Endothelial cell of umbilical vein (primary cell): Measurements from ENCODE around the gene IWS1. TPM values are rescaled to one million over a fixed set of nuclear protein-coding genes. Genes with fewer than 3 reads are reported as not detected.

Experiments
- BruUV-seq: library from RNA; stranded (reverse); fragments of 400-500 nt; replicated peaks from 2 replicates; lab custom pipeline; 2021; lab: Mats Ljungman, UMichigan
- CTCF ChIA-PET: fragments of 300-600, 350-600 bp; sonication (Branson Sonifier 250); formaldehyde crosslinking; loops from one replicate; lab custom pipeline; 2021; ENCODE audit warnings: antibody characterized with exemption, inconsistent platforms; lab: Charles Lee
- POLR2A ChIA-PET: fragments of 300-600, 350-600 bp; sonication (Branson Sonifier 250); formaldehyde crosslinking; loops from one replicate; lab custom pipeline; 2021; ENCODE audit warnings: antibody characterized with exemption, inconsistent platforms; lab: Charles Lee
- DNase-seq: peaks from one replicate; pipeline ENCODE4 v3.0.0-alpha.2; 2011; ENCODE audit warnings: low read depth, low spot score
- FAIRE-seq: peaks from 2 replicates; lab custom pipeline; 2011; peaks lifted over from hg19 to GRCh38; lab: Jason Lieb, UNC
- H2AFZ ChIP-seq: 2 replicates; pipeline ENCODE4 v1.6.0; 2012; ENCODE audit warnings: low read depth, low read length, control low read depth, inconsistent platforms
- H3K27ac ChIP-seq: 2 replicates; pipeline ENCODE4 v1.5.1; 2011; ENCODE audit warnings: low read depth, mild to moderate bottlenecking, control low read depth, low read length, moderate library complexity; ENCODE audit not compliant: insufficient read depth
- H3K27me3 ChIP-seq, 2 experiments: 2 replicates each; pipeline versions ENCODE4 v1.6.0 to v1.6.1; 2011; ENCODE audit warnings: low read length in 2 of 2, mixed read lengths in 1 of 2; ENCODE audit not compliant: control insufficient read depth in 2 of 2, insufficient read depth in 2 of 2
- H3K36me3 ChIP-seq, 2 experiments: 2 replicates in 1 of 2; 3 replicates in 1 of 2; pipeline ENCODE4 v1.5.1; 2011; ENCODE audit warnings: low read length in 2 of 2, mild to moderate bottlenecking in 1 of 2, moderate library complexity in 1 of 2; ENCODE audit not compliant: control insufficient read depth in 2 of 2, insufficient read depth in 2 of 2; ENCODE audit errors: extremely low read depth in 1 of 2
- H3K4me1 ChIP-seq: 3 replicates; pipeline ENCODE4 v1.5.1; 2011; ENCODE audit warnings: mild to moderate bottlenecking, low read length; ENCODE audit not compliant: control insufficient read depth, insufficient read depth; ENCODE audit errors: extremely low read depth
- H3K4me2 ChIP-seq: 2 replicates; pipeline ENCODE4 v1.6.1; 2011; ENCODE audit warnings: low read length, control low read depth, mixed read lengths; ENCODE audit not compliant: insufficient read depth
- H3K4me3 ChIP-seq, 3 experiments: fragments of 200-600 bp in 1 of 3; sonication (generic), shearing (Covaris generic) in 1 of 3; replicated peaks in 1 of 3; 2 replicates each; pipeline ENCODE4 v1.5.1; 2011 to 2016; ENCODE audit warnings: control low read depth in 3 of 3, low read length in 3 of 3, mild to moderate bottlenecking in 2 of 3, inconsistent platforms in 1 of 3, low read depth in 1 of 3, moderate library complexity in 1 of 3; ENCODE audit not compliant: insufficient read depth in 1 of 3
- H3K79me2 ChIP-seq: 2 replicates; pipeline ENCODE4 v1.6.0; 2012; ENCODE audit warnings: low read length, inconsistent platforms; ENCODE audit not compliant: control insufficient read depth, insufficient read depth
- H3K9ac ChIP-seq: replicated peaks from 2 replicates; pipeline ENCODE3; 2011; ENCODE audit warnings: low read length, control low read depth; ENCODE audit not compliant: insufficient read depth; ENCODE audit errors: extremely low read depth
- H3K9me1 ChIP-seq: replicated peaks from 3 replicates; pipeline ENCODE4 v1.6.0; 2011; ENCODE audit warnings: mild to moderate bottlenecking, low read length; ENCODE audit not compliant: control insufficient read depth, insufficient read depth; ENCODE audit errors: extremely low read depth
- H3K9me3 ChIP-seq: replicated peaks from 2 replicates; pipeline ENCODE4 v1.5.1; 2012; ENCODE audit warnings: low read length, inconsistent platforms; ENCODE audit not compliant: control insufficient read depth, insufficient read depth
- H4K20me1 ChIP-seq: replicated peaks from 2 replicates; pipeline ENCODE3; 2011; ENCODE audit warnings: mild to moderate bottlenecking, low read length; ENCODE audit not compliant: control insufficient read depth, insufficient read depth; ENCODE audit errors: extremely low read depth
- EZH2 ChIP-seq: IDR thresholded peaks from 2 replicates; pipeline ENCODE4 v1.6.1; 2012; ENCODE audit warnings: borderline replicate concordance, low read depth, mild to moderate bottlenecking, moderate library complexity, low read length, inconsistent platforms; ENCODE audit not compliant: severe bottlenecking
- FOS ChIP-seq: IDR thresholded peaks from 2 replicates; pipeline ENCODE4 v1.6.1; 2011; ENCODE audit warnings: mild to moderate bottlenecking, low read length, moderate library complexity, borderline replicate concordance; ENCODE audit not compliant: insufficient read depth
- GATA2 ChIP-seq: IDR thresholded peaks from 2 replicates; pipeline ENCODE4 v1.7.0; 2011; ENCODE audit warnings: low read depth, mild to moderate bottlenecking, moderate library complexity, mixed read lengths, low read length; ENCODE audit not compliant: insufficient read length, insufficient read depth
- JUN ChIP-seq: IDR thresholded peaks from 2 replicates; pipeline ENCODE4 v1.6.1; 2011; ENCODE audit warnings: borderline replicate concordance, low read depth; ENCODE audit not compliant: insufficient read length, insufficient read depth
- MYC ChIP-seq: IDR thresholded peaks from one replicate; pipeline ENCODE4 v1.6.1; 2011; ENCODE audit warnings: mild to moderate bottlenecking, low read depth, low read length
- POLR2A ChIP-seq: IDR thresholded peaks from 2 replicates; pipeline ENCODE4 v1.6.1; 2012; ENCODE audit warnings: low read depth, mild to moderate bottlenecking, control low read depth, low read length
- POLR2AphosphoS5 ChIP-seq: IDR thresholded peaks from 2 replicates; pipeline ENCODE4 v1.6.1; 2012; ENCODE audit warnings: low read depth, mild to moderate bottlenecking, control low read depth, low read length, moderate library complexity; ENCODE audit not compliant: insufficient read depth
- dilution Hi-C: fragments of 300-500 bp; cut with MboI; formaldehyde crosslinking; loops from one replicate; pipeline ENCODE4 v1.15.0; 2019; ENCODE audit warnings: low sequenced_read_pairs; ENCODE audit not compliant: extremely low pct_ligation_motif_present
- intact Hi-C: fragments of 100-400 bp; cut with micrococcal nuclease; formaldehyde crosslinking; loops from one replicate; pipeline ENCODE4 v1.10.0; 2022
- polyA plus RNA-seq, 4 experiments: library from polyadenylated mRNA; depleted of rRNA in 3 of 4; stranded (reverse) in 3 of 4; unstranded in 1 of 4; fragments of >200 nt; gene quantifications; 2 replicates each; pipeline versions ENCODE4 v1.2.1 to v1.2.3, GENCODE V29; 2011 to 2012; ENCODE audit warnings: missing spikeins in 1 of 4
- total RNA-seq: library from RNA; stranded (reverse); gene quantifications from 2 replicates; pipeline ENCODE4 v1.2.3, GENCODE V29; 2021
- TF ChIP-seq, protein P1 (sequence below), 2 donors: IDR thresholded peaks; 1 replicate in 1 of 2; 2 replicates in 1 of 2; pipeline ENCODE4 v1.5.1; 2011; ENCODE audit warnings: low read length in 2 of 2, mild to moderate bottlenecking in 2 of 2, moderate library complexity in 2 of 2, control low read depth in 1 of 2, inconsistent platforms in 1 of 2, low read depth in 1 of 2; ENCODE audit not compliant: insufficient read depth in 1 of 2; ENCODE audit errors: extremely low read depth in 1 of 2
- TF ChIP-seq, protein P2 (sequence below): IDR thresholded peaks from 2 replicates; pipeline ENCODE4 v1.6.1; 2011; ENCODE audit not compliant: insufficient read depth, insufficient read length

The IWS1 gene
- total and polyA plus RNA-seq, 2 donors (not counting 3 experiments of a cell fraction or from before 2014, with no cell fraction given): 14.7 to 51.0 TPM

DNA sequence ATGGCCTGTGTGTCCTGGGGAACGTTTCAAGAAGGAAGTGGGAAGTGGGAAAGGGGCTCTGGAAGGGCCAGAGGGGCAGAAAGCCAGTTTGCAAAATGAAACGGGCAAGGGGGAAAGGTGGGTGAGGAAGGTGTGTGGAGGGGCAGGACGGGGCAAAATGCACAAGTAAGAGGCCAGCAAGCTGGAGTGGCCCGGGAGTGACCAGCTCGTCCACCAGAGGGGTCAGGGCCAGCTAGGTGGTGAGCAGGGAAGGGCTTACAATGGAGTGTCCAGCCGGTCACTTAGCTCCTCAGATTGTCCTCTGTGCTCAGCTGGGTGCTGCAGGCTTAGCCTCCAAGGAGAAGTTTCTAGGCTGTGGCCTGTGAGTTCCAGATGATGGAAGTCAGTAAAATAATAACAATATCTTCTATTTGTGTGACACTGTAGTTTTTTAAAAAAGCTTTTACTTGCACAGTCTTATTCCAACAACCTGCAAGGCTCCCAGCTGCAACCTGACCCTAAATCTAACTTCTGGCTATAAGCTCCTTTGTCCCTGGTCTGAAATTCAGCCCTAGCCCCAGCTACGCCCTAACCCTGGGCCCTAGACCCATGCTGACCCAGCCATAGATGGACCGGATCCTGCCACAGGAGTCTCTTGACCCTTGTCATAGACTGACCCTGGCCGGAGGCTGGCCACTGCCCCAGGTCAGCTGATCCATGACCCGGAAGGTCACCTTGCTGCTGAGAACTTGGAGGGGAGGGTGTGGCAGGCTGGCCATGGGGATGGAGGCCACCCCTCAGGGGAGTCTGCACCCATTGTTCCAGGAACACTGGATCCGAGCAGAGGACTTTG lies 38.4 kb upstream of the IWS1 start:
- Histone ChIP-seq H3K9ac (no peak overlapping the region), H3K4me1 (peaks cover 5% of the 10 kb centered on the region), H3K4me3 (no peak overlapping the region), H3K9me1 (no peaks in the 10 kb centered on the region), H3K79me2 (no peaks in the 10 kb centered on the region), H4K20me1 (no peaks in the 10 kb centered on the region), H3K36me3 (no peaks in the 10 kb centered on the region), H2AFZ (no peak overlapping the region), H3K27ac (no peak overlapping the region), H3K9me3 (no peaks in the 10 kb centered on the region), H3K4me2 (no peak overlapping the region), H3K27me3 (no peaks in the 10 kb centered on the region)
- intact Hi-C loops (loop anchor here (5.0 kb wide), 1 partner anchor 848 kb away; no protein-coding TSS in a partner anchor), dilution Hi-C loops (no loop called here)
- POLR2A ChIA-PET: no interaction called here
- TF ChIP-seq EZH2: no peak
- no TSS peak for BruUV-seq
- FAIRE-seq (no peak), DNase-seq (no peak)
- CTCF ChIA-PET: interaction anchor here (6.6 kb wide), 1 partner anchor 27 kb away, joined by 32 read pairs; no protein-coding TSS in a partner anchor

DNA sequence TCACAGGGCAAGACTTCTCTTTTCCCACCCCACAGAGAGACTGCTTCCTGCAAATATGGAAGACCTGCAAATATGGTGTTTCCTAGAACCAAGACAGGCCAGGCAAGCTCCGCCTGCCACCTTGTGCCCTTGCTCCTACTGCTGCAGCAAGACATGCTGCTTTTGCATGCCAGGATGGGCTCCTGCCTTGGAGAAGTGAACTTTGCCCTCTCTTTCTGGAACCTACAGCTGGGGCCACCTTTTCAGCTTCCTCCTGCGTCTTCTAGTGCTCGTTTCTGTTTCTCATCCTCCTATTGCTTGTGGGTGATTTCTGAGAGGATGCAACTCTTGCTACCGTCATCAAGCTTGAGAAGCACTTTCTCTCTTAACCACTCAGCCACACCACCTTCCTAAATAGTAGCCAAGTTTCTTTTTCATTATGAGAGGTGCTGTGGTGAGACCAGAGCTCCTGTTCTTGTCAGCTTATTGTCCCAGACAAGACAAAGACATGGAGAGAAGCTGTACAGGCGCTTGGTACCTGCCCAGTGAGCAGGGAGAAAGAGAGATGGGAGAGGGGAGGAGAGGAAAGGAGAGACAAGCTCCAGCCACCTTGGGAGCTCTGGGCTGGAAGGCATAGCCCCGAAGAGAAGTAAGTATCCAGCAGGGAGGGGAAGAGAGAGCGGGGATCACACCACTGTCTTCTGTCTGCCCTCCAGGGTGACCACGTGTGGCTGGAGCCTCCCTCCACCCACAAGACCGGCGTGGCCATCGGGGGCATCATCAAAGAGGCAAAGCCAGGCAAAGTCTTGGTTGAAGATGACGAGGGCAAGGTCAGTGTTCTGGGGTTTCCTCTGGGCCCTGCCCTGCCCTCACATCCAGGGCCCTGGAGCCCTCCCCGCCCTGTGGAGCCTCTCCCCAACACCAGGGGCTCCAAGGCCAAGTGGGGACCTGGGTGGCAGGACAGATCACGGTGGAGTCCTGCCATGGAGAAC lies 37.5 kb upstream of the IWS1 start:
- H4K20me1 ChIP-seq: no peaks in the 10 kb centered on the region
- H3K9me3 ChIP-seq: no peaks in the 10 kb centered on the region
- peaks cover 5 to 8% of the 10 kb centered on the region in 2 experiments for H3K27me3 ChIP-seq
- FAIRE-seq: no peak
- intact Hi-C loops (loop anchor here (5.0 kb wide), 1 partner anchor 849 kb away; no protein-coding TSS in a partner anchor), dilution Hi-C loops (no loop called here)
- ChIA-PET POLR2A (no interaction called here), CTCF (interaction anchor here (6.6 kb wide), 1 partner anchor 27 kb away, joined by 32 read pairs; no protein-coding TSS in a partner anchor)
- DNase-seq: no peak
- H3K9me1 ChIP-seq: no peaks in the 10 kb centered on the region
- no peak overlapping the region for H3K4me2 ChIP-seq
- H3K79me2 ChIP-seq: no peaks in the 10 kb centered on the region
- BruUV-seq: no TSS peak
- no peak overlapping the region for H3K4me3 ChIP-seq
- no peak overlapping the region for H3K27ac ChIP-seq
- TF ChIP-seq, protein P1, sequence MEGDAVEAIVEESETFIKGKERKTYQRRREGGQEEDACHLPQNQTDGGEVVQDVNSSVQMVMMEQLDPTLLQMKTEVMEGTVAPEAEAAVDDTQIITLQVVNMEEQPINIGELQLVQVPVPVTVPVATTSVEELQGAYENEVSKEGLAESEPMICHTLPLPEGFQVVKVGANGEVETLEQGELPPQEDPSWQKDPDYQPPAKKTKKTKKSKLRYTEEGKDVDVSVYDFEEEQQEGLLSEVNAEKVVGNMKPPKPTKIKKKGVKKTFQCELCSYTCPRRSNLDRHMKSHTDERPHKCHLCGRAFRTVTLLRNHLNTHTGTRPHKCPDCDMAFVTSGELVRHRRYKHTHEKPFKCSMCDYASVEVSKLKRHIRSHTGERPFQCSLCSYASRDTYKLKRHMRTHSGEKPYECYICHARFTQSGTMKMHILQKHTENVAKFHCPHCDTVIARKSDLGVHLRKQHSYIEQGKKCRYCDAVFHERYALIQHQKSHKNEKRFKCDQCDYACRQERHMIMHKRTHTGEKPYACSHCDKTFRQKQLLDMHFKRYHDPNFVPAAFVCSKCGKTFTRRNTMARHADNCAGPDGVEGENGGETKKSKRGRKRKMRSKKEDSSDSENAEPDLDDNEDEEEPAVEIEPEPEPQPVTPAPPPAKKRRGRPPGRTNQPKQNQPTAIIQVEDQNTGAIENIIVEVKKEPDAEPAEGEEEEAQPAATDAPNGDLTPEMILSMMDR (IDR thresholded peaks at IDR 0.05; ENCODE audit: extremely low read depth in 1 of 2, insufficient read depth in 1 of 2, low read depth in 1 of 2, low read length in 2 of 2): no peak
- TF ChIP-seq JUN (no peak), MYC (no peak), POLR2AphosphoS5 (no peak), POLR2A (no peak), GATA2 (no peak), FOS (no peak), EZH2 (no peak)
- TF ChIP-seq, protein P2, sequence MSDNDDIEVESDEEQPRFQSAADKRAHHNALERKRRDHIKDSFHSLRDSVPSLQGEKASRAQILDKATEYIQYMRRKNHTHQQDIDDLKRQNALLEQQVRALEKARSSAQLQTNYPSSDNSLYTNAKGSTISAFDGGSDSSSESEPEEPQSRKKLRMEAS: no peak
- no peaks in the 10 kb centered on the region for H3K4me1 ChIP-seq
- no peaks in the 10 kb centered on the region for H3K36me3 ChIP-seq
- H2AFZ ChIP-seq: no peak overlapping the region
- no peak overlapping the region for H3K9ac ChIP-seq
